Adrenal gland (tissue), 12 donors: ENCODE data around the gene SCN3A. TPM values are rescaled to one million over a fixed set of nuclear protein-coding genes. Genes with fewer than 3 reads are reported as not detected.

Source experiments
- DNase-seq, 7 donors: peaks; one replicate each; pipeline ENCODE4 v3.0.0-alpha.2; 2019 to 2020
- H3K27ac ChIP-seq, 5 donors: fragments of 200-600 bp; sonication (generic) in 4 of 5; 1 replicate in 3 of 5; 2 replicates in 2 of 5; pipeline versions ENCODE4 v1.5.1 to v1.8.0; 2016 to 2020; ENCODE audit warnings: mild to moderate bottlenecking in 1 of 5
- H3K27me3 ChIP-seq: fragments of 200-600 bp; 2 replicates; pipeline ENCODE4 v1.8.0; 2021
- H3K36me3 ChIP-seq, 2 donors: fragments of 200-600 bp; replicated peaks in 1 of 2; 1 replicate in 1 of 2; 2 replicates in 1 of 2; pipeline versions ENCODE4 v1.5.1 to v1.8.0; 2018 to 2022
- H3K4me1 ChIP-seq, 2 donors: fragments of 200-600 bp; replicated peaks in 1 of 2; 1 replicate in 1 of 2; 2 replicates in 1 of 2; pipeline versions ENCODE4 v1.5.1 to v1.8.0; 2018 to 2021
- H3K4me3 ChIP-seq, 4 donors: fragments of 200-600 bp; sonication (generic) in 3 of 4; one replicate each; pipeline ENCODE4 v1.5.1; 2016 to 2018
- H3K9me3 ChIP-seq, 3 donors: fragments of 200-600 bp; sonication (generic) in 1 of 3; replicated peaks in 1 of 3; 1 replicate in 2 of 3; 2 replicates in 1 of 3; pipeline versions ENCODE4 v1.5.1 to v1.8.0; 2016 to 2021
- POLR2A ChIP-seq, 2 donors: fragments of 450-650 bp; IDR thresholded peaks; one replicate each; pipeline ENCODE4 v1.6.1; 2017; ENCODE audit warnings: antibody characterized with exemption in 2 of 2, mild to moderate bottlenecking in 2 of 2, moderate library complexity in 1 of 2
- WGBS, 4 donors: extraction: QIAGEN DNeasy Blood & Tissue Kit in 2 of 4; methylation state at CpG; one replicate each; pipeline versions ENCODE4 v1.1.5 to v1.1.7; 2013 to 2017; 5-methylcytosine and 5-hydroxymethylcytosine counted together
- intact Hi-C, 2 donors: fragments of 100-400 bp; cut with DNase I; formaldehyde crosslinking; loops; one replicate each; pipeline versions ENCODE4 v1.14.1 to v1.15.0; 2022 to 2023
- polyA plus RNA-seq, 3 donors: library from polyadenylated mRNA; stranded (reverse); fragments of 200-250 nt in 2 of 3; fragments of 350-450 nt in 1 of 3; fragmentation: Illumina TruSeq in 1 of 3; extraction: RNeasy Lipid Tissue Mini Kit (QIAGEN cat#74804) in 1 of 3; gene quantifications; one replicate each; pipeline ENCODE4 v1.2.3, GENCODE V29; 2013 to 2014
- total RNA-seq, 9 donors: library from RNA; depleted of rRNA in 4 of 9; stranded (reverse); fragments of >200 nt in 4 of 9; fragments of 120-200 nt in 1 of 9; fragmentation: NEBNext Ultra II Directional in 1 of 9; extraction: Animal tissue kit (Norgen Biotek cat#: 25700) in 1 of 9; gene quantifications; one replicate each; pipeline versions ENCODE4 v1.1.0 to v1.2.4, GENCODE V29; 2013 to 2023
- TF ChIP-seq, protein P1 (sequence below), 6 experiments: fragments of 450-650 bp in 4 of 6; fragments of 200-600 bp in 2 of 6; sonication (generic) in 1 of 6; IDR thresholded peaks; 1 replicate in 5 of 6; 2 replicates in 1 of 6; pipeline versions ENCODE4 v1.5.1 to v1.8.0; 2016 to 2021; ENCODE audit warnings: antibody characterized with exemption in 6 of 6, mild to moderate bottlenecking in 2 of 6, moderate library complexity in 1 of 6
- donor health status: healthy with polysubstance abuse.
- donor health status: Bipolar disorder and iron deficiency.
- donor health status: DM: yes; HTN: yes; CAD: no.
- donor health status: DM: no; HTN: no; CAD: no.
- donor health status: DM: no; HTN: no; CAD: no.
- donor health status: DM: yes; HTN: yes; CAD: no.

Gene SCN3A
- total and polyA plus RNA-seq, 12 donors = 0.17 to 4.7 (median 0.90) TPM

DNA sequence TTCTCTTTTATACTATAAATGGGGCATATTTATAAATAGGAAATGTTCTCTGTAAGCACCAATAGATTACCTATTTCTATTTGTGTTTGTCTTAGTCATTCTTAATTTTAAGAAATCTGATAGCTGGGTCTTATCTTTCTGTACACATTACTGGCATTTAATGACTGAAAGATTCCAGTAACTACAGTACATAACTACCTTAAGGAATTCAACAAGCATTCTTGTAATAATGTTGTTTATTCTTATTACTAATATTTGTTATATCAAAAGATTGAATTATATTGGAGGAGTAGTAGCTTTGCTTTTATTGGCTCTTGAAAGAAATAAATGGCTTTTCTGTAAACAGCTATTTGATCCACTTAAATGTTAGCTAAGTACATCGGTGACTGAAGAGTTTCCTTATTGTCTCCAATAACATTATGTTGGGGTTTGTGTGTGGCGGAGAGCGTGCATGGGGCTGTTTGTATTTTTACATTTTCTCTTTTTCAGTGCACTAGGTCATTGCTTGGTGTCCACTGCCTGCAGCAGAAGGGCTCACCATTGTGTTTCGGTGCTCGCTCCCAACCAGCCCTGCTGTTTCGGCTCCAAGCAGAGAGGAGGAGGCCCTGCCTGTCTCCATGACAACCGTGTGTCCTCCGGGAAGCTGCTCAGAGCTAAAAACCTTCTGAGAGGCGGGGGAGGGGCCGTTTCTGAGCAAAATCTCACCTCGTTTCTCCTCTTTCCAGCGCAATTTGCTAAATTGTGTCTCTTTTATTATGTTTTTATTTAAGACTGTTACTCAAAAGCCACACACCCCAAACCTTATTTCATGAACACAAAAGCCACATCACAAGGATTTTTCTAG lies 136.0 kb downstream of the SCN3A start:
- 10 to 24% (median 19%) methylated on average over 12 of the region's 12 CpGs for WGBS, 4 donors
- no peak for TF ChIP-seq POLR2A (IDR thresholded peaks at IDR 0.05)
- TF ChIP-seq, protein P1, sequence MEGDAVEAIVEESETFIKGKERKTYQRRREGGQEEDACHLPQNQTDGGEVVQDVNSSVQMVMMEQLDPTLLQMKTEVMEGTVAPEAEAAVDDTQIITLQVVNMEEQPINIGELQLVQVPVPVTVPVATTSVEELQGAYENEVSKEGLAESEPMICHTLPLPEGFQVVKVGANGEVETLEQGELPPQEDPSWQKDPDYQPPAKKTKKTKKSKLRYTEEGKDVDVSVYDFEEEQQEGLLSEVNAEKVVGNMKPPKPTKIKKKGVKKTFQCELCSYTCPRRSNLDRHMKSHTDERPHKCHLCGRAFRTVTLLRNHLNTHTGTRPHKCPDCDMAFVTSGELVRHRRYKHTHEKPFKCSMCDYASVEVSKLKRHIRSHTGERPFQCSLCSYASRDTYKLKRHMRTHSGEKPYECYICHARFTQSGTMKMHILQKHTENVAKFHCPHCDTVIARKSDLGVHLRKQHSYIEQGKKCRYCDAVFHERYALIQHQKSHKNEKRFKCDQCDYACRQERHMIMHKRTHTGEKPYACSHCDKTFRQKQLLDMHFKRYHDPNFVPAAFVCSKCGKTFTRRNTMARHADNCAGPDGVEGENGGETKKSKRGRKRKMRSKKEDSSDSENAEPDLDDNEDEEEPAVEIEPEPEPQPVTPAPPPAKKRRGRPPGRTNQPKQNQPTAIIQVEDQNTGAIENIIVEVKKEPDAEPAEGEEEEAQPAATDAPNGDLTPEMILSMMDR (IDR thresholded peaks at IDR 0.05) = no peak
- peak; percentile 42 to 85 (median 55) for DNase-seq
- intact Hi-C loops = no loop called here
- no peak overlapping the region for H3K4me3 ChIP-seq
- H3K27ac ChIP-seq = no peak overlapping the region
- no peaks in the 10 kb centered on the region for H3K9me3 ChIP-seq
- H3K27me3 ChIP-seq = peaks cover 3% of the 10 kb centered on the region
- peaks cover 0 to 8% of the 10 kb centered on the region in 2 donors for H3K4me1 ChIP-seq
- no peaks in the 10 kb centered on the region for H3K36me3 ChIP-seq

DNA sequence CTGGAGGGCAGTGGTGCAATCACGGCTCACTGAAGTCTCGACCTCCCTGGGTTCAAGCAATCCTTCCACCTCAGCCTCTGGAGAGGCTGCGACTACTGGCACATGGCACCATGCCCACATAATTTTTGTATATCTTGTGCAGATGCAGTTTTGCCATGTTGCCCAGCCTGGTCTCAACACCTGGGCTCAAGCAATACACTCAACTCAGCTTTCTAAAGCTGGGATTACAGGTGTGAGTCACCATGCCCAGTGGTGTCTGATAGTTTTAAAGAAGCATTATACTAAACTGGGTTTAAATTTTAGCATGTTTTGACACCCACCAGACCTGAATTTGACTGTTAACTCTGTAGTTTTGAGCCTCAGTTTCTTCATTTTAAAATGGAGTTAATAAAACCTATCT lies 139.1 kb downstream of the SCN3A start:
- intact Hi-C loops = no loop called here
- Histone ChIP-seq H3K4me3 (no peak overlapping the region), H3K36me3 (no peaks in the 10 kb centered on the region), H3K27ac (no peak overlapping the region), H3K4me1 (peaks cover 0 to 8% of the 10 kb centered on the region in 2 donors), H3K9me3 (no peaks in the 10 kb centered on the region), H3K27me3 (peaks cover 3% of the 10 kb centered on the region)
- TF ChIP-seq POLR2A (IDR thresholded peaks at IDR 0.05) = no peak
- TF ChIP-seq, protein P1 (IDR thresholded peaks at IDR 0.05) = no peak
- 77 to 90% (median 87%) methylated on average over 3 of the region's 3 CpGs for WGBS, 4 donors
- DNase-seq = no peak

DNA sequence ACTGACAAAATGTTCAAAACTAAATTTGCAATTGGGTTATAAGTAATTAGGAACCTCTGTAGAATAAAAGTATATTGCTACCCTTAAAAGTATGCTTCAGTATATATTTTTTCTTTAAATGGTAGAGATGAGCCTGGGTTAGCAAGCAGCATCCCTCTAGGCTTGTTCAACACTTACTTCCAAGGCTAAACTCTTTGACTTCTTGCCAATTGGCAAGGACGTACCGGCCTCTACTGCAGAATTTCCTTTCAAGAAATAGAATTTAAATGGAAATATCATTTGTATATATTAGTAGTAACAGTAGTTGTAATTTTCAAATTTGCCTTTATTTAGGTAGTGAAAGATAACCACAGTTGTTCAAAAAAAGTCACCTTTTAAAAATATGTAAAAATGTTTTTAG lies 143.4 kb downstream of the SCN3A start:
- TF ChIP-seq, protein P1 (IDR thresholded peaks at IDR 0.05) = no peak
- no peak for TF ChIP-seq POLR2A (IDR thresholded peaks at IDR 0.05)
- intact Hi-C loops = no loop called here

DNA sequence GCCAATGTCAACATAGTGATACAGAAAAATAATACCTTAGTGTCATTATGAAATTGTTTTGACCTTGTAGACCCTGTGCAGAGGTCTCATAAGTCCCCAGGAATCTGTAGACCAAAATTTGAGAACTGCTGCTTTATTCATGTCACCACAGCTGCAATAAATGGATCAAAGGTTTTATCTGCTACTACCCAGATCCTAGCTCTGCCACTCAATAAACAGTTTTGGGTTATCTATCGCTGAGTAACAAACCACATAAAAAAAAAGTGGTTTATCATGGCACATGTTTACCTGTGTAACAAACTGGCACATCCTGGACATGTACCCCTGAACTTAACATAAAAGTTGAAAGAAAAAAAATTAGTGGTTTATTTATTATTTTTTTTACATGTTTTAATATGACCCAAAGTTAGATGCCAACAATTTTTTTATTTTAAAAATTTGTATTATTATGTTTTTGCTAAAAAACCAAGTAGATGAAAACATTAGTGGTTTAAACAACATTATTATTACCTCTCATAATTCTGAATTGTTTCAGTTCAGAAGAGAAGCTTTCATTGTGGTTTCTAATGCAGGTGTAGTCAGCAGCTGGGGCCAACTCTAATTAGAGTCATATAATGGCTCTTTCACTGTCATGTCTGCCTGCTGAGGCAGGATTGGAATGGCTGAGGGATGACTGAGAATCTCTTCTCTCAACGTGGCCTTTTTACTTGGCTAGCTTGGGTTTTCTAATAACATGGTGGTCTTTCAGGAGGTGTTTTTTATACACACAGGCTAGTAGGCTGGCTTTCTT lies 145.2 kb downstream of the SCN3A start:
- DNase-seq = no peak
- 63 to 71% (median 69%) methylated on average over 2 of the region's 2 CpGs for WGBS, 4 donors
- H3K27ac ChIP-seq = no peak overlapping the region
- no peak for TF ChIP-seq POLR2A (IDR thresholded peaks at IDR 0.05)
- TF ChIP-seq, protein P1 (IDR thresholded peaks at IDR 0.05) = no peak
- peaks cover 10 to 19% of the 10 kb centered on the region in 2 donors for H3K4me1 ChIP-seq
- H3K36me3 ChIP-seq = no peaks in the 10 kb centered on the region
- intact Hi-C loops = no loop called here
- no peak overlapping the region for H3K4me3 ChIP-seq
- no peaks in the 10 kb centered on the region for H3K27me3 ChIP-seq
- no peaks in the 10 kb centered on the region for H3K9me3 ChIP-seq

More for the DNA sequence above, 143.4 kb downstream of the SCN3A start:
- no peak overlapping the region for H3K27ac ChIP-seq
- no peak overlapping the region for H3K4me3 ChIP-seq
- DNase-seq = no peak
- H3K36me3 ChIP-seq = no peaks in the 10 kb centered on the region
- peaks cover 4 to 8% of the 10 kb centered on the region in 2 donors for H3K4me1 ChIP-seq
- no peaks in the 10 kb centered on the region for H3K27me3 ChIP-seq
- 36 to 40% (median 38%) methylated on average over 2 of the region's 2 CpGs for WGBS, 4 donors
- no peaks in the 10 kb centered on the region for H3K9me3 ChIP-seq
